ENCODE measurements around the gene APBA2. TPM values are rescaled to one million over a fixed set of nuclear protein-coding genes. Genes with fewer than 3 reads are reported as not detected.
"Not testable (repeated sequence)": the region's sequence is repeated elsewhere in the genome, so short reads cannot be mapped to it uniquely, and the experiment has no call there.

Gene APBA2
- total RNA-seq, 2 experiments from 2014 or later, result 12.8 to 17.5 TPM

DNA sequence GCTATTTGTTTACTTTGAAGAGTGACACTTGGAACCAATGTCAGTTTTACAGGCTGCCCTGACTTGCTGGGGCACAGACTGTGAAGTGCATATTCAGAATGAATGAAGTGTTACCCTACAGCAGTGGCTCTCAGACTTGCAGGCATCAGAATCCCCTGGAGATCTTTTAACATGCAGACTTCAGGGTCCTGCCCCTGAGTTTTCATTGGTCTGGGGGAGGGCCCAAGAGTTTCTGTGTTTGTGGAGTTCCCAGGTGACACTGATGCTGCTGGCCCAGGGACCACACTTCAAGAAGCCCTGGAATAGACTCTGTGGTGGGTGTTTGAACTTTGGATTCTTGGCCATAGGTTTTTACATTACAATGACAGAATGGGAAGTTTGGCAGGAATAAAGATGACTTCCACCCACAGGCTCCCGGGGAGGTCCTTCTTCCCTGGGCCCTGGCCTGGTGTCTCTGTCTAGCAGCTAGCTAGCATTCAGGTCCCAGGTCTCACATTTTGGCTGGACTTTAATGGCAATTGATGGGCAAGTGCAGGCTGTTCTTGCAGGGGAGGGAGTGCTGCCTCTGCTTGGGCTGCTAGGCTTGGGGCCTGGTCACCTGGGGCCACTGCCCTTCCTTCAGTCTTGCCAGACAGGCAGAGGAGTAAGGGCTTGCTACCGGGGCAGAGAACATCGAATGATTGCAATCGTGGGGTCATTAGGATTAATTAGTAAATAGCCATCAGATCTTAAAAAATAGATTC, 149.0 kb downstream of the APBA2 start:
- H3K36me3 Mint-ChIP-seq (ENCODE audit: low read depth), result peaks cover 4% of the 10 kb centered on the region
- H3K27me3 Mint-ChIP-seq, result no peaks in the 10 kb centered on the region
- peaks cover 5% of the 10 kb centered on the region for H3K9me3 Mint-ChIP-seq (ENCODE audit: low read depth)
- ChIA-PET CTCF (interaction anchor here (1.2 kb wide), 1 partner anchor 16 kb away, joined by 3 read pairs; no protein-coding TSS in a partner anchor), POLR2A (no interaction called here)
- ATAC-seq (no peak), DNase-seq (no peak)
- intact Hi-C loops (cut with DNase I, micrococcal nuclease), result no loop called here
- no peak overlapping the region for H3K27ac Mint-ChIP-seq
- no peak overlapping the region for H3K4me3 Mint-ChIP-seq
- H3K4me1 Mint-ChIP-seq, result peaks cover 45% of the 10 kb centered on the region

DNA sequence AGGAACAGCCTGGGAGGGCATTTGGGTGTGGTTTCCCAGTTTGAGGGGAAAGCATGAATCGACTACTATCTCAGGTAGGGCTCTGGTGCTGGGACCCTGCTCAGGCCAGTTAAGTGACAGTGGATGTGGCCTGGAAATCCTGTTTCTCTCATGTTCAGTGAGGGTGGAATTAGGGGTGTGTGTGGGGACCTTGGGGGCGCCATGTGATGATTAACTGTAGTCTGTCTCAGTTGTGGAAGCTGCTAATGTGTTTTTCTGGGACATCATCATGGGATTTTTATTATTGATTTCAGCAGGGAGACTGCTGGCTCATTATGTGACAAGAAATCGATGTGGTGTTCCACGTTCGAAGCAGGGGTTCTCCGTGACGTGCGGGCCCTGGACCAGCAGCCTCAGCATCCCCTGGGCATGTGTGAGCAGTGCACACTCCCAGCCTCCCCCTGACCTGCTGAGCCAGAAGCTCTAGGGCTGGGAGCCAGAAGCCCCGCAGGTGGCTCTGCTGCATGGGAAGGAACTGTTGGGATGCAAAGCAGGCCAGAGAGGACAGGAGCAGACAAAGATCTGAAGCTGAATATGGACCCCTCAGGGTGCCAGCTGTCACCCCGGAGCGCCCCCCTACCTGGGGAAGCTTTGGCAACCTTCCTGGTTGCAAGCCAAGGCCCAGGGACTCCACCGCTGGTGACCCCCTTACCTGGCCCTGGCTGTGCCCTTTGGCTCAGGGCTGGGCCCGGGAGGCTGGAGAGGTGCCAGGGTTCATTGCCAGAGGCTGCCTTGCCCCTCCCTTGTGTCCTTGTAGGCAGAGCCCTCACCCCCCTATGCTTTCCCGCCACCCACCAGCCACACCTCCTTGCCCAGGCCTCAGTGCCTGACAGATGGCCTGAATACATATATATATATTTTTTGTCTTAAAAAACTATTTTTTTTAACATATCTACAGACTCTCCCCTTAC, 149.8 kb downstream of the APBA2 start:
- no peak for ATAC-seq
- CTCF ChIA-PET, result interaction anchor here (0.5 to 1.0 kb wide), 2 partner anchors 21 to 45 kb away, joined by 3 to 4 read pairs; no protein-coding TSS in a partner anchor
- Mint-ChIP-seq H3K27ac (no peak overlapping the region), H3K36me3 (ENCODE audit: low read depth) (peaks cover 2% of the 10 kb centered on the region), H3K4me3 (no peak overlapping the region), H3K4me1 (peaks cover 53% of the 10 kb centered on the region), H3K27me3 (no peaks in the 10 kb centered on the region), H3K9me3 (ENCODE audit: low read depth) (peaks cover 5% of the 10 kb centered on the region)
- POLR2A ChIA-PET, result no interaction called here
- DNase-seq, result no peak
- intact Hi-C loops (cut with DNase I, micrococcal nuclease), result no loop called here

DNA sequence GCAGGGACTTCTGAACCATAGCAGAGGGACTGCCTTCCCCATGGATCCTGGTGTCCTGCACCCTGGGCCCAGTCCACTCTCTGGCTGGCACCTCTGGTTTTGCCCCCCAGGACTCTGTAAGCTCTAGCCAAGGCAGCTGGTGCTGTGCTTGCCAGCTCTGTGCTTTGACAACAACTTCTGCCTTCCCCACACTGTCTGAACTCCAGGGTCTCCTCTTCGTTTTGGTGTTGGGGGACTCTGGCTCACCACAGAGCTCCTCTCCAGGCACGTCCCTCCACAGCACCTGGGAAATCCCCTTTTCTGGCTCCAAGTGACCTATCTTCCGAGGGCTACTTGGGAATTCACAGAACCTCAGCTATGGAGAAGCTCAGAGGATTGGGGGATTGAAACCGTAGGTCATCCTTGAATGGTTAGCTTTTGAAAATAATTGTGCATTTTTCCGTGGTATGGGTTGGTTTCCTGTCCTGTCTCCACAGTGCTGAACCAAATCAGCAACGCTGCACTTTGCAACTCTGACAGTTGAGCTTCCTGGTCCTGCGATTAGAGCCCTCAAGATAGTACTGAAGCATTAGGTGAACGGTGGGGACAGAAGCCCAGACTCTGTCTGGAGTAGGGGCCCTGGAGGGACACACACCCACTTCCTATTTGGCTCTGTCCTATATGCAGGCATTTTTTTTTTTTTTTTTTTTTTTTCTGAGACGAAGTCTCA, 152.4 kb downstream of the APBA2 start:
- ATAC-seq, result no peak
- no peak overlapping the region for H3K27ac Mint-ChIP-seq
- H3K9me3 Mint-ChIP-seq (ENCODE audit: low read depth), result no peaks in the 10 kb centered on the region
- POLR2A ChIA-PET, result no interaction called here
- H3K27me3 Mint-ChIP-seq, result no peaks in the 10 kb centered on the region
- DNase-seq, result no peak
- CTCF ChIA-PET, result interaction anchor here (0.5 to 1.0 kb wide), 4 partner anchors 50 to 935 kb away, joined by 3 read pairs; no protein-coding TSS in a partner anchor
- H3K36me3 Mint-ChIP-seq (ENCODE audit: low read depth), result no peaks in the 10 kb centered on the region
- H3K4me3 Mint-ChIP-seq, result no peak overlapping the region
- intact Hi-C loops (cut with DNase I, micrococcal nuclease), result loop anchor here in 1 of 2 experiments (2.0 kb wide), 1 partner anchor 21 kb away; no protein-coding TSS in a partner anchor
- peaks cover 58% of the 10 kb centered on the region for H3K4me1 Mint-ChIP-seq

DNA sequence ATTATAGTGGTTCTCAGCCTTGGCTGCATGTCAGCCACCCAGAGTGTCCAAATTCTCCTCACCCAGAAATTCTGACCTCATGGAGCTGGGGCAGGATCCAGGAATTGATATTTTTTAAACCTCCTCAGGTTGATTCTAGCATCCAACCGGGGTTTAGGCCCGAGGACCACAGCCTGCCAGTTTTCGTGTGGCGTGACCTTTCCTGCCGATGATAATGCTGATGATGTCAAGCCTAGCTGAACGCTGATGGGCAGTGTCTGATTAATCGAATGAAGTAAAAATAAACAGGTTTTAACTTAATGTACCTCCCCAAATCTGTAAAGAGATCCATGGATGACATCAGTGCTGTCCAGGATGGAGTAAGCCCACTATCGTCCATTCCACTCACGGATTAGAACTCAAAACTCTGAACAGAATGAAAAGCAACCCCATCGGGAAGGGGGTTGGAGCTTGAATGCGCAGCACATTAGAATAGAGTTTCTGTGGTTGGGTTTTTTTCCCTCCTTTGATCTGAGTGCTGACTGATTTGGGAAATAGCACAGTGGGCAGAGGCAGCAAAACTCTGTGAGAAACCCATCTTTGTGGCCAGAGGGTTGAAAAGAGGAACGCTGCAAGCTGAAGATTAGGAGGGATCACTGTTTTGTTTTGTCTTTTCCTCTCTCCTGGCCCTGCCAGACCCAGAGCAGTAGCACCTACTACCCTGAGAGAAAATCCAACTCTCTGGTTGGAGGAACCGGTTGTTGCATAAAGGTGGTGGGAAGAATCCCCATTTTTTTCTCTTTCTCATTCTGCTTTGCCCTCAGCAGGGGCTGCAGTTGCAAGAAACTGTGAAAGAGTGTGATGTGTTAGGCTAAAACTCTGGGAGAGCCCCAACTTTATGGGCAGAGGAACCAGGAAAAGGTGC, 153.9 kb downstream of the APBA2 start:
- ChIA-PET CTCF (interaction anchor here (0.6 to 1.6 kb wide), 9 partner anchors 10 to 145 kb away, joined by 3 to 9 read pairs (median 4); no protein-coding TSS in a partner anchor), POLR2A (interaction anchor here (0.7 kb wide), 1 partner anchor 11 kb away, joined by 3 read pairs; no protein-coding TSS in a partner anchor)
- ATAC-seq (peak; percentile 88), DNase-seq (peak; percentile 54)
- Mint-ChIP-seq H3K9me3 (ENCODE audit: low read depth) (no peaks in the 10 kb centered on the region), H3K4me3 (peak overlapping the region; percentile 5), H3K27ac (no peak overlapping the region), H3K36me3 (ENCODE audit: low read depth) (no peaks in the 10 kb centered on the region), H3K4me1 (peaks cover 63% of the 10 kb centered on the region), H3K27me3 (no peaks in the 10 kb centered on the region)
- intact Hi-C loops (cut with DNase I, micrococcal nuclease), result loop anchor here in 1 of 2 experiments (2.0 to 10.0 kb wide), 2 partner anchors 19 to 785 kb away; partner anchors contain the start of gene TJP1

DNA sequence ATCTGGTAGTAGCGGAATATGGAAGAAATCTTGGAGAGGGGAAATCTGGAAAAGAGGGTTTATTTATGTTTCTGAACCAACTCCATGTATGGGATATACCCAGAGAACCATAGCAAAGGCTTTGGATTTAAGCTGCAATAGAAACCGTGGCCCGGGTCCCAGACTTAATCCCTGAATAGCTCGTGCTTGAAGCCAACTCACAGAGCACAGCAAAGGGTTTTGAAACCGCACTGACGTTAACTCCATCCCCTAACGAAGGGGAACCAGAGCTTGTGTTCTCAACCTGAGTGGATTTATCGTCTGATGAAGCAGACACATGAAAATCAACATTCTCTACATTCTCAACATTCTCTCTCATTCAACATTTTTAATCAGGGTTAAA, 154.6 kb downstream of the APBA2 start:
- H3K4me3 Mint-ChIP-seq, result no peak overlapping the region
- ATAC-seq, result no peak
- ChIA-PET CTCF (interaction anchor here (1.2 to 1.6 kb wide), 4 partner anchors 11 to 51 kb away, joined by 4 to 9 read pairs (median 4); no protein-coding TSS in a partner anchor), POLR2A (interaction anchor here (0.7 kb wide), 1 partner anchor 11 kb away, joined by 3 read pairs; no protein-coding TSS in a partner anchor)
- no peak for DNase-seq
- H3K4me1 Mint-ChIP-seq, result peaks cover 68% of the 10 kb centered on the region
- peaks cover under 1% of the 10 kb centered on the region for H3K36me3 Mint-ChIP-seq (ENCODE audit: low read depth)
- H3K27ac Mint-ChIP-seq, result no peak overlapping the region
- H3K9me3 Mint-ChIP-seq (ENCODE audit: low read depth), result no peaks in the 10 kb centered on the region
- intact Hi-C loops (cut with DNase I, micrococcal nuclease), result loop anchor here in 1 of 2 experiments (10.0 kb wide), 1 partner anchor 784 kb away; the partner anchor contains the start of gene TJP1
- H3K27me3 Mint-ChIP-seq, result no peaks in the 10 kb centered on the region

DNA sequence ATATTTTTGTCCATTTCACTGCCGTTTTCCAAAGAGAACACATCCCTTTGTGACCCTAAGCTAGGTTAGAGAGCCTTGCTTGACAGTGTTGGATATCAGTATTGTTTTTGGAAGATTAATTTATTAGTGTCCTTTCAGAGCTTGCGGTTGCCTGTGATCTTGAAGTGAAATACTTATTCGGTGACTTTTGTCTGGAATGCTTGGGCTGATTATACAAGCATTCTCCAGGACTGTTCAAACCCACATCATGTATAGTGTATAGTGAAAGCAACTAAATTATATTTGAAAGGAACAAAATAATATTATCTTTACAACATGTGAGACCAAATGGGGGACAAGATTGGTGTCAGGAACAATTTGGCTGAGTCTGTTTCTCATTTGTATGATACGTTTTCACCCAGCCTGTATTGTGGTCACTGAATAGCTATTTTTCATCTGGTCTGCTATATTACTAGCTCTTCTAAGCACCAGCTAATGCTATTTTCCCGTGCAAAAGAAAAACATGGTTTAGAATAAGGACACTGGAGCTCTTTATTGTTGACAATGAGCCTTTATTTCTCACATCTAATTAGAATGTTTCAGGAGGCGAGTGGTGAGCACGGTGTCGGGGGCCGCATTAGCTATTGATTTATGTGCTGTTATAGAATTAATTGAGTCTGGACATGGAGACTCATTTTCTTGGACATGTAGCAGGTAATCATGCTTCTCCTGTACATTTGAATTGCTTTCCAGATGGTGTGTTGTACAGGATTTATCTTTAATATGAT, 158.1 kb downstream of the APBA2 start:
- intact Hi-C loops (cut with DNase I, micrococcal nuclease), result loop anchor here (2.0 to 10.0 kb wide), 2 partner anchors 15 to 781 kb away; partner anchors contain the start of gene TJP1 (in 1 of the 2)
- ATAC-seq, result no peak

DNA sequence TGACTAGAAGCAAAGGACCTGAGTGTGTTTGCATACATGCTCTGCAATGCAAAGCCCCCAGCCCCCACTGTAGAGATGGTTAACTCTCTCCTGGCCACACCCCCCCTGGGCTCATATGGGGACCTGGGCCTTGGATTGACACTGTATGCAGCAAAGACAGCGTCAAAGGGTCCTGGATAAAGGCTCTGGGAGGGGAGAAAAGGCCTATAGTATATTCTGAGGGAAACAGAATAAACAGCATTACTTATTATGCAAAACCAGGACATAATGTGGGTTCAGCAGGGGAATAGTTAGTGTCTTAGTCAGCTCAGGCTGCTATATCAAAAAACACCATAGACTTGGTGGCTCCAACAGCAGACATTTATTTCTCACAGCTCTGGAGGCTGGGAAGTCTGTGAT, 158.7 kb downstream of the APBA2 start:
- intact Hi-C loops (cut with DNase I, micrococcal nuclease), result loop anchor here (2.0 to 10.0 kb wide), 2 partner anchors 16 to 780 kb away; partner anchors contain the start of gene TJP1 (in 1 of the 2)
- Mint-ChIP-seq H3K36me3 (ENCODE audit: low read depth) (peaks cover 3% of the 10 kb centered on the region), H3K27me3 (no peaks in the 10 kb centered on the region), H3K9me3 (ENCODE audit: low read depth) (no peaks in the 10 kb centered on the region), H3K4me3 (no peak overlapping the region), H3K27ac (no peak overlapping the region), H3K4me1 (peaks cover 63% of the 10 kb centered on the region)
- POLR2A ChIA-PET, result no interaction called here
- CTCF ChIA-PET, result interaction anchor here (1.2 kb wide), 1 partner anchor 11 kb away, joined by 3 read pairs; no protein-coding TSS in a partner anchor
- DNase-seq, result no peak
- no peak for ATAC-seq

More for the DNA sequence above, 158.1 kb downstream of the APBA2 start:
- Mint-ChIP-seq H3K4me3 (no peak overlapping the region), H3K27me3 (no peaks in the 10 kb centered on the region), H3K4me1 (peaks cover 67% of the 10 kb centered on the region), H3K9me3 (ENCODE audit: low read depth) (no peaks in the 10 kb centered on the region), H3K36me3 (ENCODE audit: low read depth) (peaks cover 3% of the 10 kb centered on the region), H3K27ac (no peak overlapping the region)
- ChIA-PET CTCF (interaction anchor here (1.2 kb wide), 1 partner anchor 10 kb away, joined by 3 read pairs; no protein-coding TSS in a partner anchor), POLR2A (no interaction called here)
- no peak for DNase-seq

DNA sequence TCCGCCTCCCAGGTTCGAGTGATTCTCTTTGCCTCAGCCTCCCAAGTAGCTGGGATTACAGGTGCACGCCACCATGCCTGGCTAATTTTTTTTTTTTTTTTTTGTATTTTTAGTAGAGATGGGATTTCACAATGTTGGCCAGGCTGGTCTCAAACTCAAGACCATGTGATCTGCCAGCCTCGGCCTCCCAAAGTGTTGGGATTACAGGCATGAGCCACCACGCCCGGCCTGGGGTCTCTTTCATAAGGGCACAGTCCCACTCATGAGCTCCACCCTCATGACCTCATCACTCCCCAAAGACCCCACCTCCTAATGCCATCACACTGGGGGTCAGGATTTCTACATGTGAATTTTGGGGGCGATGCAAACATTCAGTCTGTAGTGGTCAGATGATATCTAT, 159.4 kb downstream of the APBA2 start:
- H3K4me3 Mint-ChIP-seq; H3K9me3 Mint-ChIP-seq (ENCODE audit: low read depth); DNase-seq; H3K27me3 Mint-ChIP-seq; POLR2A ChIA-PET; H3K36me3 Mint-ChIP-seq (ENCODE audit: low read depth); ATAC-seq: not testable (repeated sequence)
- peaks cover 60% of the 10 kb centered on the region for H3K4me1 Mint-ChIP-seq
- CTCF ChIA-PET, result interaction anchor here (0.6 kb wide), 1 partner anchor 946 kb away, joined by 3 read pairs; the partner anchor contains the start of gene OCA2
- intact Hi-C loops (cut with DNase I, micrococcal nuclease), result loop anchor here (2.0 to 10.0 kb wide), 4 partner anchors 16 to 780 kb away; partner anchors contain the start of gene TJP1 (in 1 of the 2)
- H3K27ac Mint-ChIP-seq, result peak overlapping the region; percentile 25

DNA sequence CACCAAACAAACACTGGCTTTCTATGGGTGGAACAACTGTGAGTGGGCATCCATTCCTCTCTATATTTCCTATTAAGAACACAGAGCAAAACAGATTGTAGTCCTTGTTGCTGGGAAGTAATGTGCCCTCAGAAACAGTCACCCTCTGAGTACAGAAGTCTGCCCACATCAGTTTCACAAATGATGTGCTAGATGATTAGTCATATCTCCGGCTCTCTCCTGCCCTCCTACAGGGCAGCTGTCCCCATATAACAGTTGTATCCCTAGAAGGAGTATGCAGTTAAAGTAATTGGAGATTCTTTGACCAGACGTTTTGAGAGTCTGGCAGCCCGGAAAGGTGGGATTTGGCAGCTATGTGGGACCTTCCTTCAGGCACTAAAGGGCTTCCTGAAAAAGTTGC, 159.9 kb downstream of the APBA2 start:
- peaks cover 3% of the 10 kb centered on the region for H3K36me3 Mint-ChIP-seq (ENCODE audit: low read depth)
- no peak overlapping the region for H3K4me3 Mint-ChIP-seq
- intact Hi-C loops (cut with DNase I, micrococcal nuclease), result loop anchor here (2.0 to 10.0 kb wide), 4 partner anchors 17 to 779 kb away; partner anchors contain the start of gene TJP1 (in 1 of the 2)
- CTCF ChIA-PET, result no interaction called here
- ATAC-seq (peak; percentile 100), DNase-seq (peak; percentile 54)
- H3K4me1 Mint-ChIP-seq, result peaks cover 58% of the 10 kb centered on the region
- POLR2A ChIA-PET, result no interaction called here
- no peaks in the 10 kb centered on the region for H3K27me3 Mint-ChIP-seq
- no peaks in the 10 kb centered on the region for H3K9me3 Mint-ChIP-seq (ENCODE audit: low read depth)
- peak overlapping the region; percentile 25 for H3K27ac Mint-ChIP-seq
